Gastroesophageal sphincter (tissue), 4 donors: ENCODE results near the gene SPSB1. TPM values are rescaled to one million over a fixed set of nuclear protein-coding genes. Genes with fewer than 3 reads are reported as not detected.

Experiments
- ATAC-seq: fragments of 150-250 bp; one replicate; pipeline ENCODE4 v1.9.1; 2016; ENCODE audit warnings: mild to moderate bottlenecking, moderate library complexity
- H3K27ac ChIP-seq, 4 donors: fragments of 200-600 bp; sonication (generic) in 3 of 4; 1 replicate in 3 of 4; 2 replicates in 1 of 4; pipeline ENCODE4 v1.5.1; 2016 to 2019
- H3K27me3 ChIP-seq: fragments of 200-600 bp; sonication (generic); one replicate; pipeline ENCODE4 v1.5.1; 2019
- H3K36me3 ChIP-seq, 2 donors: fragments of 200-600 bp; sonication (generic); one replicate each; pipeline ENCODE4 v1.5.1; 2019; ENCODE audit warnings: control low read depth in 1 of 2
- H3K4me1 ChIP-seq, 3 donors: fragments of 200-600 bp; sonication (generic); 1 replicate in 2 of 3; 2 replicates in 1 of 3; pipeline ENCODE4 v1.5.1; 2016 to 2019; ENCODE audit warnings: control low read depth in 2 of 3
- H3K4me3 ChIP-seq, 2 donors: fragments of 200-600 bp; sonication (generic); one replicate each; pipeline ENCODE4 v1.5.1; 2019; ENCODE audit warnings: mild to moderate bottlenecking in 1 of 2, moderate library complexity in 1 of 2
- H3K9me3 ChIP-seq, 3 donors: fragments of 200-600 bp; sonication (generic); one replicate each; pipeline ENCODE4 v1.5.1; 2017 to 2019; ENCODE audit warnings: control low read depth in 2 of 3
- EP300 ChIP-seq: sonication (generic); formaldehyde crosslinking; IDR thresholded peaks from one replicate; pipeline ENCODE4 v1.6.1; 2017; ENCODE audit warnings: antibody characterized with exemption, mild to moderate bottlenecking
- POLR2A ChIP-seq, 2 donors: fragments of 450-650 bp; IDR thresholded peaks; one replicate each; pipeline ENCODE4 v1.6.1; 2017; ENCODE audit warnings: antibody characterized with exemption in 2 of 2, mild to moderate bottlenecking in 2 of 2, moderate library complexity in 1 of 2
- POLR2AphosphoS5 ChIP-seq: sonication (generic); formaldehyde crosslinking; IDR thresholded peaks from one replicate; pipeline ENCODE4 v1.6.1; 2017; ENCODE audit warnings: antibody characterized with exemption
- WGBS, 2 donors: methylation state at CpG; one replicate each; pipeline ENCODE4 v1.1.5; 2018; ENCODE audit warnings: low coverage in 1 of 2; 5-methylcytosine and 5-hydroxymethylcytosine counted together
- total RNA-seq, 4 donors: library from RNA; depleted of rRNA; stranded (reverse); fragments of >200 nt; gene quantifications; one replicate each; pipeline ENCODE4 v1.1.0, GENCODE V29; 2016
- TF ChIP-seq, protein P1 (sequence below), 4 experiments: fragments of 200-600 bp in 2 of 4; fragments of 450-650 bp in 2 of 4; sonication (generic) in 1 of 4; IDR thresholded peaks; one replicate each; pipeline ENCODE4 v1.5.1; 2017 to 2019; ENCODE audit warnings: antibody characterized with exemption in 4 of 4, mild to moderate bottlenecking in 2 of 4, moderate library complexity in 2 of 4

The SPSB1 gene
- total RNA-seq, 4 donors from 2014 or later = 56.3 to 111 (median 99.5) TPM

DNA sequence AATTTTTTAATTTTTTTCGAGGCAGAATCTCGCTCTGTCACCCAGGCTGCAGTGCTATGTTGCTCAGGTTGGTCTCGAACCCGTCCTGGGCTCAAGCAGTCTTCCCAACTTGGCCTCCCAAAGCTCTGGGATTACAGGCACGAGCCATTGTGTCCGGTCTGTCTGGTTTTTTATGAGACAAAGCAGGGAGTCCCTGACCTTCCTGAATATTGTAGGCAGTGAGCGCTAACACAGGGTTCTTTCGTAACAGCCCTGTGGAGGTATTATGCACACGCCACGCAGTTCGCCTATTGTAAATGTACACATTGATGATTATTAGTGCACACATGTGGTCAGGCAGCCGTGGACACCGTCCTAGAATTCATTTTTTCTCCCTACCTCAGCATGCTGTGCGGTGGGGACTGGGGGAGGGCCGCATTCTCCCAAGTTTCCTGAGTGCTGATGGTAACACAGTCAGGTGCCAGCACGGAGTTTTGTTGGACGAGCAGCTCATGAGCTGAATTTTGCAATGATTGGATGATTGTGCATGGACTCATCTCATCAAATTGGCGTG is 19.6 kb downstream of the SPSB1 start:
- Histone ChIP-seq H3K4me3 (no peak overlapping the region), H3K4me1 (peaks cover 0 to 99% (median 43%) of the 10 kb centered on the region in 3 donors), H3K27me3 (no peaks in the 10 kb centered on the region), H3K9me3 (no peaks in the 10 kb centered on the region), H3K36me3 (peaks cover 0 to 6% of the 10 kb centered on the region in 2 donors), H3K27ac (peak overlapping the region in 2 of 4 donors; percentile 80 to 88)
- WGBS, 2 donors = 53 to 65% methylated on average over 2 to 14 of the region's 18 CpGs
- no peak for ATAC-seq
- TF ChIP-seq POLR2AphosphoS5 = no peak
- TF ChIP-seq EP300 = no peak
- TF ChIP-seq, protein P1, sequence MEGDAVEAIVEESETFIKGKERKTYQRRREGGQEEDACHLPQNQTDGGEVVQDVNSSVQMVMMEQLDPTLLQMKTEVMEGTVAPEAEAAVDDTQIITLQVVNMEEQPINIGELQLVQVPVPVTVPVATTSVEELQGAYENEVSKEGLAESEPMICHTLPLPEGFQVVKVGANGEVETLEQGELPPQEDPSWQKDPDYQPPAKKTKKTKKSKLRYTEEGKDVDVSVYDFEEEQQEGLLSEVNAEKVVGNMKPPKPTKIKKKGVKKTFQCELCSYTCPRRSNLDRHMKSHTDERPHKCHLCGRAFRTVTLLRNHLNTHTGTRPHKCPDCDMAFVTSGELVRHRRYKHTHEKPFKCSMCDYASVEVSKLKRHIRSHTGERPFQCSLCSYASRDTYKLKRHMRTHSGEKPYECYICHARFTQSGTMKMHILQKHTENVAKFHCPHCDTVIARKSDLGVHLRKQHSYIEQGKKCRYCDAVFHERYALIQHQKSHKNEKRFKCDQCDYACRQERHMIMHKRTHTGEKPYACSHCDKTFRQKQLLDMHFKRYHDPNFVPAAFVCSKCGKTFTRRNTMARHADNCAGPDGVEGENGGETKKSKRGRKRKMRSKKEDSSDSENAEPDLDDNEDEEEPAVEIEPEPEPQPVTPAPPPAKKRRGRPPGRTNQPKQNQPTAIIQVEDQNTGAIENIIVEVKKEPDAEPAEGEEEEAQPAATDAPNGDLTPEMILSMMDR (IDR thresholded peaks at IDR 0.05) = no peak
- TF ChIP-seq POLR2A (IDR thresholded peaks at IDR 0.05) = no peak

- peaks cover 0 to 99% (median 41%) of the 10 kb centered on the region in 3 donors for H3K4me1 ChIP-seq
- no peak for ATAC-seq
- peaks cover 0 to 6% of the 10 kb centered on the region in 2 donors for H3K36me3 ChIP-seq
- no peaks in the 10 kb centered on the region for H3K9me3 ChIP-seq
- peak overlapping the region in 3 of 4 donors; percentile 73 to 88 (median 80) for H3K27ac ChIP-seq
- no peak for TF ChIP-seq POLR2A (IDR thresholded peaks at IDR 0.05)
- TF ChIP-seq, protein P1 (IDR thresholded peaks at IDR 0.05) = no peak
- TF ChIP-seq EP300 = no peak
- TF ChIP-seq POLR2AphosphoS5 = no peak
- 50% methylated on average over 2 of the region's 11 CpGs; no CpG with 5 or more reads in 1 of the 2 donors for WGBS, 2 donors
- H3K27me3 ChIP-seq = no peaks in the 10 kb centered on the region
- H3K4me3 ChIP-seq = no peak overlapping the region
Observed at GRCh38 chr1:9313576-9313975, 20.9 kb downstream of the SPSB1 start.

DNA sequence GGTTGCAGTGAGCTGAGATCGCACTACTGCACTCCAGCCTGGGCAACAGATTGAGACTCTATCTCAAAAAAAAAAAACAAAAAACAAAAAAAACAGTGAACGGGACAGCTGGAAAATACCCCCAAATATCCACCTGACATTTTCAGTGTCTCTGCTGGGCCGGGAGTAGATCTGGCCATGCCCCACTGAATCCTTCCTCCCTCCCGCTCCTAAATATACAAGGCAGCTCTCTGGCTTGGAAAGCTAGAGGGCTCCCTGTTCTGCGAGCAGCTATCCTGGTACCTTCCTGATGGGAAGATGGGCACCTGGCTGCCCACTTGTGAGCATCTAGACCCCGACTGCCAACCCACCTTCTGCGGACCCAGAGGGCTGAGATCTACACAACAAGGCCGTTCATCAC is 21.4 kb downstream of the SPSB1 start:
- H3K27ac ChIP-seq = peak overlapping the region in 3 of 4 donors; percentile 73 to 88 (median 80)

DNA sequence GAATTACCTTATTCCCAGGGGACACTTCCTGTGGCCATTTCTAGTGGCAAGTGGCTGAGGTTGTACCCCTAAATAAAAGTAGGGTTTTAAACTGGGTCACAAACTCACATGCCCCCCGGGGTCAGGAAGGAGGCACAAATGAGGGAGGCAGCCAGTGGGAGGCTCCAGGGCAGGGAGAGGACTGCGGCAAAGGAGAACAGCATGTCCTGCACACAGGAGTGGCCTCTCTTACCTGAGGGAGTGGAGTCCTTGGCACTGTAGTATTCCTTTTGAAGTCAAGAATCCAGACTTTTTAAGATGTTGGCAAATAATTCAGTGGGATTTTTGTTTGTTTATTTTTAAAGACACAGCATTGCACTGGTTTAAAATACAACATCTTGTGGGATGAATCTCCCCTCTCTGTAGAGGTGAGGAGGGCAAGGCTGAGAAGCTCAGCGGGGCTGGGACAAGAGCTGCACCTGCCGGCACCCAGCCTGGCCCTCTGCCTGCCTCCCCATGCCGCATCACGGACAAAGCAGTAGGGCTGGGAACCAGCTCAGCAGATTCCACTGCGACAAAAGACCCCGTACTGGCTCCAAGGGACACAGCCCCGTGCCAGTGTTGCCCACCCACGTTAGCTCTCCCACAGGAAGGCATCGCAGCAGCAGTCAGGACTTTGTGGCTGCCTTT is 22.2 kb downstream of the SPSB1 start:
- 65% methylated on average over 5 of the region's 11 CpGs; no CpG with 5 or more reads in 1 of the 2 donors for WGBS, 2 donors
- no peak for ATAC-seq
- H3K27ac ChIP-seq = peak overlapping the region in 3 of 4 donors; percentile 40 to 88 (median 80)
- no peaks in the 10 kb centered on the region for H3K27me3 ChIP-seq
- no peak for TF ChIP-seq POLR2A (IDR thresholded peaks at IDR 0.05)
- TF ChIP-seq EP300 = no peak
- no peak for TF ChIP-seq POLR2AphosphoS5
- TF ChIP-seq, protein P1 (IDR thresholded peaks at IDR 0.05) = no peak
- no peak overlapping the region for H3K4me3 ChIP-seq
- no peaks in the 10 kb centered on the region for H3K9me3 ChIP-seq
- H3K36me3 ChIP-seq = peaks cover 0 to 11% of the 10 kb centered on the region in 2 donors
- H3K4me1 ChIP-seq = peaks cover 2 to 99% (median 50%) of the 10 kb centered on the region in 3 donors

More for the DNA sequence above, 21.4 kb downstream of the SPSB1 start:
- no peaks in the 10 kb centered on the region for H3K9me3 ChIP-seq
- H3K27me3 ChIP-seq = no peaks in the 10 kb centered on the region
- TF ChIP-seq EP300 = no peak
- TF ChIP-seq POLR2A (IDR thresholded peaks at IDR 0.05) = no peak
- no peak for TF ChIP-seq POLR2AphosphoS5
- TF ChIP-seq, protein P1 (IDR thresholded peaks at IDR 0.05) = peak in 1 of 4 experiments; percentile 22
- WGBS, 2 donors = 32 to 34% methylated on average over 4 of the region's 8 CpGs
- H3K4me1 ChIP-seq = peaks cover 0 to 99% (median 43%) of the 10 kb centered on the region in 3 donors
- peaks cover 0 to 6% of the 10 kb centered on the region in 2 donors for H3K36me3 ChIP-seq
- no peak overlapping the region for H3K4me3 ChIP-seq
- ATAC-seq = no peak
